NCI-H524 treated with DMSO at 0.1 percent for 48 hours (cell line): ENCODE data around the gene SPSB1.
"Not testable (repeated sequence)": the region's sequence is repeated elsewhere in the genome, so short reads cannot be mapped to it uniquely, and the experiment has no call there.

Source experiments
- DNase-seq: peaks from one replicate; lab custom pipeline; 2025; lab: John Stamatoyannopoulos, UW

Gene SPSB1

GRCh38 chr1:9367806-9368205 lies 75.1 kb downstream of the SPSB1 start:
- no peak for DNase-seq

GRCh38 chr1:9368356-9368755 lies 75.7 kb downstream of the SPSB1 start:
- no peak for DNase-seq

GRCh38 chr1:9369964-9370788 lies 77.5 kb downstream of the SPSB1 start:
- no peak for DNase-seq

GRCh38 chr1:9371391-9371935 lies 78.8 kb downstream of the SPSB1 start:
- peak; percentile 81 for DNase-seq

- DNase-seq = no peak
Measured at GRCh38 chr1:9371951-9372350, 79.3 kb downstream of the SPSB1 start.

- DNase-seq = no peak
Measured at GRCh38 chr1:9373619-9374018, 80.9 kb downstream of the SPSB1 start.

GRCh38 chr1:9374748-9375341 lies 82.2 kb downstream of the SPSB1 start:
- DNase-seq = peak; percentile 88

- DNase-seq = no peak
Measured at GRCh38 chr1:9375912-9376311, 83.2 kb downstream of the SPSB1 start.

GRCh38 chr1:9376430-9376829 lies 83.7 kb downstream of the SPSB1 start:
- no peak for DNase-seq

GRCh38 chr1:9376886-9377333 lies 84.2 kb downstream of the SPSB1 start:
- DNase-seq = no peak

- DNase-seq = no peak
Measured at GRCh38 chr1:9378801-9379200, 86.1 kb downstream of the SPSB1 start.

GRCh38 chr1:9380711-9381110 lies 88.0 kb downstream of the SPSB1 start:
- no peak for DNase-seq

GRCh38 chr1:9382643-9383491 lies 90.2 kb downstream of the SPSB1 start:
- peak; percentile 3 for DNase-seq

- no peak for DNase-seq
Measured at GRCh38 chr1:9384128-9384527, 91.4 kb downstream of the SPSB1 start.

- no peak for DNase-seq
Measured at GRCh38 chr1:9384751-9385245, 92.1 kb downstream of the SPSB1 start.

- DNase-seq = not testable (repeated sequence)
Measured at GRCh38 chr1:9385392-9385791, 92.7 kb downstream of the SPSB1 start.

- DNase-seq = no peak
Measured at GRCh38 chr1:9385801-9386573, 93.3 kb downstream of the SPSB1 start.

GRCh38 chr1:9388335-9389180 lies 95.9 kb downstream of the SPSB1 start:
- no peak for DNase-seq

GRCh38 chr1:9389968-9390367 lies 97.3 kb downstream of the SPSB1 start:
- DNase-seq = no peak

GRCh38 chr1:9391620-9392019 lies 98.9 kb downstream of the SPSB1 start:
- no peak for DNase-seq
